ENCODE results near the gene CEACAM6. TPM values are rescaled to one million over a fixed set of nuclear protein-coding genes. Genes with fewer than 3 reads are reported as not detected.
A peak's percentile ranks its signal among the peaks of the same experiment; 100 is the strongest.

CEACAM6 gene
- total and polyA plus RNA-seq, 2 donors from 2014 or later = not detected

DNA sequence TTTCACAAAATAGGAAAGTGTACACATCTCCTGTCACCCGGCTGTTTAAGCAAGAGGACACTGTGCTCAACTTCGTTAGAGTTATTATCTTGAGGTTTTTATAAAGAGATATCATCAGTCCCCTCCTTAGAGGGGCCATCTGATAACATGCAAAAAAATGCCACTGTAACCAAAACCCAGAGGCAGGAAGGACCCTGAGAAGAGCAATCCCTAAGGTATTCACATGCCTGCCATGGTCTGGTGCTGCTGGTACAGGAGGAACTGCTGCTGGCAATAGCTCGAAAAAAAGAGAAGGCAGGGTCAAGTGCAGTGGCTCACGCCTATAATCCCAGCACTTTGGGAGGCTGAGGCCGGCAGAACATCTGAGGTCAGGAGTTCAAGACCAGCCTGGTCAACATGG, 28.3 kb downstream of the CEACAM6 start:
- H3K9me3 ChIP-seq (ENCODE audit: control insufficient read depth in 2 of 3, insufficient read depth in 1 of 3, low read length in 3 of 3) = no peaks in the 10 kb centered on the region
- no peaks in the 10 kb centered on the region for H3K36me3 ChIP-seq (ENCODE audit: control insufficient read depth in 2 of 3, insufficient read depth in 3 of 3, low read length in 3 of 3)
- H3K27me3 ChIP-seq (ENCODE audit: control insufficient read depth, insufficient read depth, low read length) = peaks cover 4% of the 10 kb centered on the region
- no peak overlapping the region for H3K9ac ChIP-seq (ENCODE audit: low read length in 3 of 3)
- no peak overlapping the region for H3K4me3 ChIP-seq (ENCODE audit: low read length in 3 of 3)
- FAIRE-seq (no peak), DNase-seq (no peak)
- TF ChIP-seq, protein P1, sequence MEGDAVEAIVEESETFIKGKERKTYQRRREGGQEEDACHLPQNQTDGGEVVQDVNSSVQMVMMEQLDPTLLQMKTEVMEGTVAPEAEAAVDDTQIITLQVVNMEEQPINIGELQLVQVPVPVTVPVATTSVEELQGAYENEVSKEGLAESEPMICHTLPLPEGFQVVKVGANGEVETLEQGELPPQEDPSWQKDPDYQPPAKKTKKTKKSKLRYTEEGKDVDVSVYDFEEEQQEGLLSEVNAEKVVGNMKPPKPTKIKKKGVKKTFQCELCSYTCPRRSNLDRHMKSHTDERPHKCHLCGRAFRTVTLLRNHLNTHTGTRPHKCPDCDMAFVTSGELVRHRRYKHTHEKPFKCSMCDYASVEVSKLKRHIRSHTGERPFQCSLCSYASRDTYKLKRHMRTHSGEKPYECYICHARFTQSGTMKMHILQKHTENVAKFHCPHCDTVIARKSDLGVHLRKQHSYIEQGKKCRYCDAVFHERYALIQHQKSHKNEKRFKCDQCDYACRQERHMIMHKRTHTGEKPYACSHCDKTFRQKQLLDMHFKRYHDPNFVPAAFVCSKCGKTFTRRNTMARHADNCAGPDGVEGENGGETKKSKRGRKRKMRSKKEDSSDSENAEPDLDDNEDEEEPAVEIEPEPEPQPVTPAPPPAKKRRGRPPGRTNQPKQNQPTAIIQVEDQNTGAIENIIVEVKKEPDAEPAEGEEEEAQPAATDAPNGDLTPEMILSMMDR (IDR thresholded peaks at IDR 0.05; ENCODE audit: borderline replicate concordance, extremely low read depth, insufficient read depth) = no peak
- H3K4me1 ChIP-seq (ENCODE audit: control insufficient read depth in 2 of 3, insufficient read depth in 2 of 3, low read depth in 1 of 3, low read length in 3 of 3) = no peaks in the 10 kb centered on the region
- intact Hi-C loops (cut with DNase I) = no loop called here
- H3K27ac ChIP-seq (ENCODE audit: low read depth in 2 of 2, low read length in 2 of 2) = no peak overlapping the region

DNA sequence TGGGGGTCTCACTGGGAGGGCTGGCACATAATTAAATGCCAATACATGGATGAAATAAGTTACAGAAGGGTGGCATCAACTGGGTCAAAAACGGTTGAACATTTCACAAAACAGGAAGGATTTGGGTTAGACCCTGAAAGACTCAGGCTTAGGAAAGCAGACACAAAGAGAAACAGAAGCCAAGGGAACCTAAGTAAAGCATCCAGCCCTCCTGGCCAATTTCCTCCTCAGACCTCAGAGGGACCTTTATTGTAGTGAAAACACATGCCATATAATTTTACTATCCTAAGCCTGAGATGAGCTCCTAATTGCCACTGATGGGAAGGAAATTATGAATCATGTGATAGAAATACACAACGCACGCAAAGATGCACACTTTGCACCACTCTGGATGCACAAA, 29.0 kb downstream of the CEACAM6 start:
- Histone ChIP-seq H3K36me3 (ENCODE audit: control insufficient read depth in 2 of 3, insufficient read depth in 3 of 3, low read length in 3 of 3) (no peaks in the 10 kb centered on the region), H3K4me1 (ENCODE audit: control insufficient read depth in 2 of 3, insufficient read depth in 2 of 3, low read depth in 1 of 3, low read length in 3 of 3) (no peaks in the 10 kb centered on the region), H3K27me3 (ENCODE audit: control insufficient read depth, insufficient read depth, low read length) (peaks cover 4% of the 10 kb centered on the region), H3K27ac (ENCODE audit: low read depth in 2 of 2, low read length in 2 of 2) (no peak overlapping the region), H3K9me3 (ENCODE audit: control insufficient read depth in 2 of 3, insufficient read depth in 1 of 3, low read length in 3 of 3) (no peaks in the 10 kb centered on the region), H3K9ac (ENCODE audit: low read length in 3 of 3) (no peak overlapping the region), H3K4me3 (ENCODE audit: low read length in 3 of 3) (no peak overlapping the region)
- TF ChIP-seq, protein P1 (IDR thresholded peaks at IDR 0.05; ENCODE audit: borderline replicate concordance, extremely low read depth, insufficient read depth) = no peak
- intact Hi-C loops (cut with DNase I) = no loop called here
- DNase-seq (no peak), FAIRE-seq (no peak)

DNA sequence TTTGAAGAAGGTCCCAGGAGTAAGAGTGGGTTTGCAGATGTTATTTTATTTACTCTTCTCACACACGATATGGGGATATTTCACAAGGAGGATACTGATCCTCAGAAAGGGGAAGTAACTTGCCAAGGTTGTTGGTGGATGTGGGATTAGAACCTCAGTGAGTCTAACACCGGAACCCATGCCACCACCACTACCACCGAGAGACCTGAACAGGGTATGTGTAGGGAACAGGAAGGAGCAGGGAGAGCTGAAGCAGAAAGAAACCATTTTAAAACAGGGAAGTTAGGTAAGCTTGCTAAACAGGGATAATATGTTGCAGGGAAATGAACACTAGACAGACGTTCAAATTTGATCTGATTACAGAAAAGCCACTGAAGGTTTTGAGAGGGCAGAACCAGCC, 29.4 kb downstream of the CEACAM6 start:
- intact Hi-C loops (cut with DNase I) = no loop called here
- H3K9me3 ChIP-seq (ENCODE audit: control insufficient read depth in 2 of 3, insufficient read depth in 1 of 3, low read length in 3 of 3) = no peaks in the 10 kb centered on the region
- H3K4me3 ChIP-seq (ENCODE audit: low read length in 3 of 3) = no peak overlapping the region
- no peak overlapping the region for H3K27ac ChIP-seq (ENCODE audit: low read depth in 2 of 2, low read length in 2 of 2)
- no peaks in the 10 kb centered on the region for H3K36me3 ChIP-seq (ENCODE audit: control insufficient read depth in 2 of 3, insufficient read depth in 3 of 3, low read length in 3 of 3)
- no peak overlapping the region for H3K9ac ChIP-seq (ENCODE audit: low read length in 3 of 3)
- peaks cover 4% of the 10 kb centered on the region for H3K27me3 ChIP-seq (ENCODE audit: control insufficient read depth, insufficient read depth, low read length)
- no peak for FAIRE-seq
- DNase-seq = no peak
- no peaks in the 10 kb centered on the region for H3K4me1 ChIP-seq (ENCODE audit: control insufficient read depth in 2 of 3, insufficient read depth in 2 of 3, low read depth in 1 of 3, low read length in 3 of 3)
- TF ChIP-seq, protein P1 (IDR thresholded peaks at IDR 0.05; ENCODE audit: borderline replicate concordance, extremely low read depth, insufficient read depth) = no peak

DNA sequence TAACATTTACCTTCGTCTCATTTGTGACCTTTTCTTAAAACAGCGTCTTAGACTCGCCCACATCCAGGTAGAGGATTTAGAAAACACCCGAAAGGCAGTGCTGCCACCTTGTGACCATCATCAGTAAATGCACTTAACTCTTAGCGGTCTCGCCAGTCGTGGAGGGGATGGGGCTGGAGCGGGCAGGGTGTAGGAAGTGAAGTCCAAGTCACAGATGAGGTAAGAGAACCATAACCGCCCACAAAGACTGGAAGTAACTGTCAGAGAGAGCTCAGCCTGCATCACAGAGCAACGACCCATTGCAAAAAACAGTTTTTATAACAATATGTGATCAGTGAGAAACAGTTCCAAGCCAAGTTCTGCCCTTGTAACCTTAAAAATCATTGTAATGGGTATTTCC, 30.3 kb downstream of the CEACAM6 start:
- Histone ChIP-seq H3K36me3 (ENCODE audit: control insufficient read depth in 2 of 3, insufficient read depth in 3 of 3, low read length in 3 of 3) (no peaks in the 10 kb centered on the region), H3K4me3 (ENCODE audit: low read length in 3 of 3) (no peak overlapping the region), H3K9ac (ENCODE audit: low read length in 3 of 3) (no peak overlapping the region), H3K4me1 (ENCODE audit: control insufficient read depth in 2 of 3, insufficient read depth in 2 of 3, low read depth in 1 of 3, low read length in 3 of 3) (no peaks in the 10 kb centered on the region), H3K9me3 (ENCODE audit: control insufficient read depth in 2 of 3, insufficient read depth in 1 of 3, low read length in 3 of 3) (no peaks in the 10 kb centered on the region), H3K27me3 (ENCODE audit: control insufficient read depth, insufficient read depth, low read length) (peaks cover 4% of the 10 kb centered on the region), H3K27ac (ENCODE audit: low read depth in 2 of 2, low read length in 2 of 2) (no peak overlapping the region)
- FAIRE-seq (no peak), DNase-seq (peak in 4 of 5 donors; percentile 45 to 78 (median 64))
- TF ChIP-seq, protein P1 (IDR thresholded peaks at IDR 0.05; ENCODE audit: borderline replicate concordance, extremely low read depth, insufficient read depth) = peak; percentile 60
- intact Hi-C loops (cut with DNase I) = no loop called here

Measured in kidney (tissue), 14 donors.